H1 (cell line): Measurements from ENCODE around the gene IFI30. TPM values are rescaled to one million over a fixed set of nuclear protein-coding genes. Genes with fewer than 3 reads are reported as not detected.

Source experiments
- CTCF ChIA-PET: fragments of 300-600 bp; sonication (Branson Sonifier 250); formaldehyde crosslinking; loops from one replicate; lab custom pipeline; 2021; ENCODE audit not compliant: partially characterized antibody; lab: Charles Lee
- POLR2A ChIA-PET: fragments of 300-600 bp; sonication (Branson Sonifier 250); formaldehyde crosslinking; loops from one replicate; lab custom pipeline; 2021; ENCODE audit warnings: inconsistent platforms; ENCODE audit not compliant: partially characterized antibody; lab: Charles Lee
- DNase-seq, 2 experiments: peaks; one replicate each; pipeline versions ENCODE4 v3.0.0 to v3.0.0-alpha.2; 2010 to 2022; ENCODE audit warnings: low spot score in 2 of 2, low read depth in 1 of 2, mixed read lengths in 1 of 2
- FAIRE-seq: peaks from 2 replicates; lab custom pipeline; 2011; peaks lifted over from hg19 to GRCh38; lab: Jason Lieb, UNC
- H2AFZ ChIP-seq: 2 replicates; pipeline ENCODE4 v1.8.1; 2012; ENCODE audit warnings: low read length, inconsistent platforms
- H2AK5ac ChIP-seq: 2 replicates; pipeline ENCODE4 v1.6.1; 2013; ENCODE audit warnings: low read depth, low read length
- H2BK120ac ChIP-seq: replicated peaks from 2 replicates; pipeline ENCODE3; 2013; ENCODE audit warnings: low read depth, low read length, inconsistent platforms
- H2BK12ac ChIP-seq: 2 replicates; pipeline ENCODE4 v1.6.1; 2013; ENCODE audit warnings: low read depth, low read length
- H2BK15ac ChIP-seq: 2 replicates; pipeline ENCODE4 v1.6.1; 2013; ENCODE audit warnings: low read length
- H2BK20ac ChIP-seq: 2 replicates; pipeline ENCODE4 v1.6.1; 2013; ENCODE audit warnings: low read length
- H2BK5ac ChIP-seq: 2 replicates; pipeline ENCODE4 v1.6.1; 2013; ENCODE audit warnings: low read depth, low read length
- H3K14ac ChIP-seq: 2 replicates; pipeline ENCODE4 v1.6.1; 2013; ENCODE audit warnings: inconsistent platforms; ENCODE audit not compliant: insufficient read length
- H3K18ac ChIP-seq: 2 replicates; pipeline ENCODE4 v1.6.1; 2013; ENCODE audit warnings: low read length; ENCODE audit errors: extremely low read depth
- H3K23ac ChIP-seq: 2 replicates; pipeline ENCODE4 v1.6.1; 2013; ENCODE audit warnings: inconsistent platforms; ENCODE audit not compliant: insufficient read length
- H3K23me2 ChIP-seq: 2 replicates; pipeline ENCODE4 v1.6.1; 2013; ENCODE audit warnings: low read depth, low read length
- H3K27ac ChIP-seq: 2 replicates; pipeline ENCODE4 v1.6.1; 2011; ENCODE audit warnings: low read depth, low read length, inconsistent platforms
- H3K27me3 ChIP-seq, 4 experiments: replicated peaks in 1 of 4; 1 replicate in 1 of 4; 2 replicates in 3 of 4; pipeline versions ENCODE4 v1.6.1 to v1.8.1; 2011 to 2013; ENCODE audit warnings: low read length in 3 of 4, mild to moderate bottlenecking in 3 of 4, inconsistent platforms in 2 of 4, mixed read lengths in 2 of 4, moderate library complexity in 1 of 4; ENCODE audit not compliant: control insufficient read depth in 3 of 4, insufficient read depth in 3 of 4; ENCODE audit errors: extremely low read depth in 1 of 4
- H3K36me3 ChIP-seq, 4 experiments: 2 replicates each; pipeline versions ENCODE4 v1.6.1 to v1.8.1; 2011 to 2013; ENCODE audit warnings: mild to moderate bottlenecking in 4 of 4, low read length in 3 of 4, moderate library complexity in 2 of 4, control low read depth in 1 of 4, inconsistent platforms in 1 of 4; ENCODE audit not compliant: insufficient read depth in 4 of 4, control insufficient read depth in 2 of 4
- H3K4ac ChIP-seq: replicated peaks from 2 replicates; pipeline ENCODE3; 2013; ENCODE audit warnings: low read length, low read depth, mixed read lengths, inconsistent platforms; ENCODE audit not compliant: insufficient read length
- H3K4me1 ChIP-seq, 4 experiments: replicated peaks in 1 of 4; 1 replicate in 1 of 4; 2 replicates in 3 of 4; pipeline versions ENCODE4 v1.6.1 to v1.8.1; 2011 to 2013; ENCODE audit warnings: low read length in 3 of 4, inconsistent platforms in 2 of 4, mixed read lengths in 1 of 4; ENCODE audit not compliant: insufficient read depth in 4 of 4, control insufficient read depth in 3 of 4
- H3K4me2 ChIP-seq, 2 experiments: 2 replicates each; pipeline versions ENCODE4 v1.6.1 to v1.8.1; 2011 to 2013; ENCODE audit warnings: low read depth in 2 of 2, low read length in 2 of 2, control low read depth in 1 of 2, inconsistent platforms in 1 of 2, mild to moderate bottlenecking in 1 of 2; ENCODE audit not compliant: insufficient read depth in 1 of 2
- H3K4me3 ChIP-seq, 4 experiments: fragments of 200-600, 300-600 bp in 1 of 4; sonication (generic), shearing (Covaris generic), sonication (Bioruptor Twin) in 1 of 4; 2 replicates each; pipeline versions ENCODE4 v1.5.1 to v1.8.1; 2011 to 2016; ENCODE audit warnings: low read length in 4 of 4, low read depth in 3 of 4, control low read depth in 2 of 4, inconsistent platforms in 2 of 4, mild to moderate bottlenecking in 2 of 4, mixed read lengths in 1 of 4, moderate library complexity in 1 of 4; ENCODE audit not compliant: insufficient read depth in 2 of 4; ENCODE audit errors: extremely low read depth in 1 of 4
- H3K56ac ChIP-seq: replicated peaks from 2 replicates; pipeline ENCODE3; 2013; ENCODE audit warnings: low read depth, mild to moderate bottlenecking, mixed read lengths, low read length, inconsistent platforms; ENCODE audit not compliant: insufficient read length
- H3K79me1 ChIP-seq: 2 replicates; pipeline ENCODE4 v1.6.1; 2013; ENCODE audit warnings: low read depth, low read length, control low read depth
- H3K79me2 ChIP-seq, 2 experiments: 2 replicates each; pipeline versions ENCODE4 v1.6.1 to v1.8.1; 2012 to 2013; ENCODE audit warnings: low read length in 2 of 2, mild to moderate bottlenecking in 2 of 2, inconsistent platforms in 1 of 2; ENCODE audit not compliant: insufficient read depth in 2 of 2, control insufficient read depth in 1 of 2
- H3K9ac ChIP-seq, 4 experiments: replicated peaks in 1 of 4; 1 replicate in 1 of 4; 2 replicates in 3 of 4; pipeline versions ENCODE4 v1.6.1 to v1.8.1; 2011 to 2013; ENCODE audit warnings: low read depth in 3 of 4, low read length in 3 of 4, control low read depth in 2 of 4, mild to moderate bottlenecking in 2 of 4, moderate library complexity in 2 of 4, inconsistent platforms in 1 of 4; ENCODE audit errors: extremely low read depth in 1 of 4
- H3K9me3 ChIP-seq, 2 experiments: 2 replicates each; pipeline versions ENCODE4 v1.6.1 to v1.8.1; 2012 to 2013; ENCODE audit warnings: mild to moderate bottlenecking in 2 of 2, moderate library complexity in 2 of 2, control low read depth in 1 of 2, inconsistent platforms in 1 of 2, low read depth in 1 of 2, low read length in 1 of 2, mixed read lengths in 1 of 2; ENCODE audit not compliant: insufficient read depth in 2 of 2
- H4K20me1 ChIP-seq, 2 experiments: replicated peaks in 1 of 2; 2 replicates each; pipeline versions ENCODE3 to v1.8.1; 2011 to 2013; ENCODE audit warnings: inconsistent platforms in 2 of 2, low read length in 2 of 2, mild to moderate bottlenecking in 1 of 2; ENCODE audit not compliant: insufficient read depth in 2 of 2, control insufficient read depth in 1 of 2
- H4K5ac ChIP-seq: 2 replicates; pipeline ENCODE4 v1.6.1; 2013; ENCODE audit warnings: low read length, low read depth, mixed read lengths, inconsistent platforms; ENCODE audit not compliant: insufficient read length
- H4K8ac ChIP-seq: 2 replicates; pipeline ENCODE4 v1.8.0; 2013; ENCODE audit warnings: mild to moderate bottlenecking, moderate library complexity, low read length, inconsistent platforms; ENCODE audit not compliant: insufficient read depth; ENCODE audit errors: extremely low read depth
- H4K91ac ChIP-seq: replicated peaks from 2 replicates; pipeline ENCODE3; 2013; ENCODE audit warnings: low read length, mixed read lengths, inconsistent platforms; ENCODE audit not compliant: insufficient read length
- ATF2 ChIP-seq: IDR thresholded peaks from 2 replicates; pipeline ENCODE4 v1.6.1; 2012; ENCODE audit warnings: low read length, inconsistent platforms
- CHD1 ChIP-seq: IDR thresholded peaks from 2 replicates; pipeline ENCODE4 v1.6.1; 2012; ENCODE audit warnings: low read depth, low read length, improper control_type of control experiment
- CTCF ChIP-seq, 3 experiments: IDR thresholded peaks; 1 replicate in 2 of 3; 2 replicates in 1 of 3; pipeline versions ENCODE4 v1.5.1 to v1.6.1; 2011; ENCODE audit warnings: low read length in 3 of 3, mild to moderate bottlenecking in 3 of 3, inconsistent platforms in 2 of 3, low read depth in 1 of 3, moderate library complexity in 1 of 3; ENCODE audit not compliant: insufficient read depth in 1 of 3; ENCODE audit errors: control extremely low read depth in 1 of 3
- POLR2AphosphoS5 ChIP-seq: IDR thresholded peaks from 2 replicates; pipeline ENCODE4 v1.6.1; 2011; ENCODE audit warnings: low read depth, low read length
- RAD21 ChIP-seq, 2 experiments: IDR thresholded peaks in 1 of 2; conservative IDR thresholded peaks in 1 of 2; 2 replicates each; pipeline ENCODE4 v1.6.1; 2011; ENCODE audit warnings: low read depth in 2 of 2, low read length in 2 of 2, improper control_type of control experiment in 1 of 2, inconsistent platforms in 1 of 2, mild to moderate bottlenecking in 1 of 2, moderate library complexity in 1 of 2
- SP2 ChIP-seq: IDR thresholded peaks from 2 replicates; pipeline ENCODE4 v1.6.1; 2012; ENCODE audit warnings: mild to moderate bottlenecking, low read length, inconsistent platforms
- WGBS, 2 experiments: shearing (Covaris generic) in 1 of 2; methylation state at CpG; one replicate each; pipeline versions ENCODE4 v1.1.6 to v1.1.7; 2013 to 2015; ENCODE audit warnings: low lambda C conversion rate in 2 of 2, mixed read lengths in 2 of 2, inconsistent platforms in 1 of 2, low coverage in 1 of 2, missing lambda C conversion rate in 1 of 2; ENCODE audit not compliant: insufficient replicate concordance in 2 of 2, insufficient coverage in 1 of 2, insufficient read length in 1 of 2; ENCODE audit errors: extremely low coverage in 1 of 2, missing lambda C conversion rate in 1 of 2; 5-methylcytosine and 5-hydroxymethylcytosine counted together
- polyA plus RNA-seq, 7 experiments: library from polyadenylated mRNA; depleted of rRNA in 3 of 7; stranded (reverse) in 5 of 7; unstranded in 2 of 7; fragments of >200 nt in 5 of 7; fragments of 200-250 nt in 2 of 7; gene quantifications; 1 replicate in 5 of 7; 2 replicates in 1 of 7; 4 replicates in 1 of 7; pipeline versions ENCODE4 v1.2.1 to v1.2.3, GENCODE V29; 2011 to 2013; ENCODE audit warnings: missing spikeins in 2 of 7, mixed read lengths in 2 of 7
- total RNA-seq: library from RNA; stranded (reverse); fragmentation: NEBNext Ultra II Directional; extraction: Animal tissue kit (Norgen Biotek cat#: 25700); gene quantifications from 2 replicates; pipeline ENCODE4 v1.2.1, GENCODE V29; 2021

The IFI30 gene
- total and polyA plus RNA-seq, 2 of the 8 experiments (the other 6 are each of a cell fraction or from before 2014, with no cell fraction given) = 28.9 to 62.4 TPM

GRCh38 chr19:18208098-18208951 is 34.7 kb downstream of the IFI30 start:
- H3K23ac ChIP-seq = no peak overlapping the region
- H3K27me3 ChIP-seq = no peaks in the 10 kb centered on the region
- no peak overlapping the region for H2AFZ ChIP-seq
- CTCF ChIA-PET = interaction anchor here (0.8 to 11.5 kb wide), 9 partner anchors 12 to 71 kb away, joined by 3 to 305 read pairs (median 7); partner anchors contain the start of gene PIK3R2
- H3K18ac ChIP-seq = no peak overlapping the region
- 68% methylated on average over 14 of the region's 32 CpGs; no CpG with 5 or more reads in 1 of the 2 experiments for WGBS, 2 experiments
- H3K4me2 ChIP-seq = no peak overlapping the region
- H2BK5ac ChIP-seq = no peak overlapping the region
- no peak overlapping the region for H3K4ac ChIP-seq
- H3K4me3 ChIP-seq = no peak overlapping the region
- no peak overlapping the region for H3K27ac ChIP-seq
- H3K9me3 ChIP-seq = no peaks in the 10 kb centered on the region
- H2AK5ac ChIP-seq = no peak overlapping the region
- H3K4me1 ChIP-seq = peaks cover 0 to 6% (median 2%) of the 10 kb centered on the region in 4 experiments; a peak in 5 of 7 replicates
- H2BK20ac ChIP-seq = no peak overlapping the region
- peak overlapping the region; percentile 29; the same call in 1 of the 2 replicates for H2BK15ac ChIP-seq
- no peak overlapping the region for H3K56ac ChIP-seq
- no peak overlapping the region for H4K91ac ChIP-seq
- H2BK12ac ChIP-seq = no peak overlapping the region
- no peaks in the 10 kb centered on the region for H3K36me3 ChIP-seq
- H4K20me1 ChIP-seq = peaks cover 0 to 6% of the 10 kb centered on the region in 2 experiments
- H3K23me2 ChIP-seq = peaks cover 8% of the 10 kb centered on the region
- H3K79me2 ChIP-seq = no peaks in the 10 kb centered on the region
- H2BK120ac ChIP-seq = no peak overlapping the region
- no peak overlapping the region for H3K14ac ChIP-seq
- H4K5ac ChIP-seq = no peak overlapping the region
- H3K79me1 ChIP-seq = peaks cover 2% of the 10 kb centered on the region; the same call in 1 of the 2 replicates
- FAIRE-seq = no peak
- H4K8ac ChIP-seq = no peak overlapping the region; the same call in 1 of the 2 replicates
- POLR2A ChIA-PET = interaction anchor here (0.8 to 7.3 kb wide), 7 partner anchors 12 to 72 kb away, joined by 3 to 65 read pairs (median 4); partner anchors contain the start of genes IQCN and JUND
- peak in 1 of 2 experiments; percentile 86 for DNase-seq
- no peak overlapping the region for H3K9ac ChIP-seq
- 0 out of 2 replicates have a peak, but pooled peaks have one; percentile 24 for TF ChIP-seq ATF2
- peak; percentile 41 to 82 (median 71) for TF ChIP-seq CTCF (IDR thresholded peaks at IDR 0.05; ENCODE audit: control extremely low read depth in 1 of 3, insufficient read depth in 1 of 3, low read depth in 1 of 3, low read length in 3 of 3)
- peak; percentile 75 to 78 for TF ChIP-seq RAD21 (IDR thresholded peaks at IDR 0.05 in 1 of 2, conservative IDR thresholded peaks at IDR 0.05 in 1 of 2; ENCODE audit: low read depth in 2 of 2, low read length in 2 of 2)
- no peak for TF ChIP-seq CHD1
- peak; percentile 20; the same call in 1 of the 2 replicates for TF ChIP-seq POLR2AphosphoS5
- no peak for TF ChIP-seq SP2
